ENCODE results near the gene FAM131B. TPM values are rescaled to one million over a fixed set of nuclear protein-coding genes. Genes with fewer than 3 reads are reported as not detected.
A peak's percentile ranks its signal among the peaks of the same experiment; 100 is the strongest.

The FAM131B gene
- total RNA-seq, 1 donor from 2014 or later: 15.5 TPM

- H3K4me1 Mint-ChIP-seq: peaks cover 18% of the 10 kb centered on the region
- H3K9me3 Mint-ChIP-seq: no peaks in the 10 kb centered on the region
- no peaks in the 10 kb centered on the region for H3K36me3 Mint-ChIP-seq (ENCODE audit: low read depth)
- no peak overlapping the region for H3K27ac Mint-ChIP-seq (ENCODE audit: unreplicated experiment)
- peak; percentile 26 for DNase-seq (ENCODE audit: low read depth, low spot score)
- no peaks in the 10 kb centered on the region for H3K27me3 Mint-ChIP-seq (ENCODE audit: low read depth)
- no peak for TF ChIP-seq CTCF (conservative IDR thresholded peaks at IDR 0.05)
- no peak overlapping the region for H3K4me3 Mint-ChIP-seq
Observed at GRCh38 chr7:143381427-143382125, 19.1 kb upstream of the FAM131B start.

GRCh38 chr7:143380646-143381426, 18.3 kb upstream of the FAM131B start, which contains the start of gene ZYX:
Gene ZYX (plus strand): TSS chr7:143381345. CDS start chr7:143381572, 227 bp downstream.
- peak within 1 kb of the TSS; percentile 91 for H3K4me3 Mint-ChIP-seq
- no peak within 1 kb of the TSS for H3K27ac Mint-ChIP-seq (ENCODE audit: unreplicated experiment)
- H3K4me1 Mint-ChIP-seq: peaks cover 18% of the 10 kb centered on the region
- no peaks in the 10 kb centered on the region for H3K9me3 Mint-ChIP-seq
- no peaks in the 10 kb centered on the region for H3K36me3 Mint-ChIP-seq (ENCODE audit: low read depth)
- no peak for TF ChIP-seq CTCF (conservative IDR thresholded peaks at IDR 0.05)
- peak; percentile 74 for DNase-seq (ENCODE audit: low read depth, low spot score)
- H3K27me3 Mint-ChIP-seq (ENCODE audit: low read depth): no peaks in the 10 kb centered on the region

GRCh38 chr7:143380260-143380645, 17.7 kb upstream of the FAM131B start:
- H3K27ac Mint-ChIP-seq (ENCODE audit: unreplicated experiment): no peak overlapping the region
- peak overlapping the region; percentile 91 for H3K4me3 Mint-ChIP-seq
- TF ChIP-seq CTCF (conservative IDR thresholded peaks at IDR 0.05): peak; percentile 94
- peaks cover 18% of the 10 kb centered on the region for H3K4me1 Mint-ChIP-seq
- no peaks in the 10 kb centered on the region for H3K36me3 Mint-ChIP-seq (ENCODE audit: low read depth)
- no peaks in the 10 kb centered on the region for H3K27me3 Mint-ChIP-seq (ENCODE audit: low read depth)
- peak; percentile 95 for DNase-seq (ENCODE audit: low read depth, low spot score)
- H3K9me3 Mint-ChIP-seq: no peaks in the 10 kb centered on the region

- H3K4me3 Mint-ChIP-seq: peak overlapping the region; percentile 91
- no peak for TF ChIP-seq CTCF (conservative IDR thresholded peaks at IDR 0.05)
- H3K36me3 Mint-ChIP-seq (ENCODE audit: low read depth): no peaks in the 10 kb centered on the region
- no peak overlapping the region for H3K27ac Mint-ChIP-seq (ENCODE audit: unreplicated experiment)
- H3K4me1 Mint-ChIP-seq: peaks cover 18% of the 10 kb centered on the region
- DNase-seq (ENCODE audit: low read depth, low spot score): no peak
- H3K9me3 Mint-ChIP-seq: no peaks in the 10 kb centered on the region
- H3K27me3 Mint-ChIP-seq (ENCODE audit: low read depth): no peaks in the 10 kb centered on the region
Observed at GRCh38 chr7:143379611-143380259, 17.2 kb upstream of the FAM131B start.

GRCh38 chr7:143376396-143376795, 13.9 kb upstream of the FAM131B start:
- H3K9me3 Mint-ChIP-seq: no peaks in the 10 kb centered on the region
- no peaks in the 10 kb centered on the region for H3K36me3 Mint-ChIP-seq (ENCODE audit: low read depth)
- no peaks in the 10 kb centered on the region for H3K27me3 Mint-ChIP-seq (ENCODE audit: low read depth)
- peaks cover 25% of the 10 kb centered on the region for H3K4me1 Mint-ChIP-seq
- no peak for TF ChIP-seq CTCF (conservative IDR thresholded peaks at IDR 0.05)
- H3K27ac Mint-ChIP-seq (ENCODE audit: unreplicated experiment): no peak overlapping the region
- H3K4me3 Mint-ChIP-seq: peak overlapping the region; percentile 62
- no peak for DNase-seq (ENCODE audit: low read depth, low spot score)
